Esophagus squamous epithelium (tissue), 4 donors: ENCODE data around the gene CCDC70.

Experiments used
- CTCF ChIP-seq, 6 experiments: fragments of 450-650 bp in 4 of 6; fragments of 200-600 bp in 2 of 6; sonication (generic) in 2 of 6; IDR thresholded peaks; one replicate each; pipeline ENCODE4 v1.5.1; 2016 to 2019; ENCODE audit warnings: antibody characterized with exemption in 6 of 6, mild to moderate bottlenecking in 4 of 6, moderate library complexity in 4 of 6
- POLR2A ChIP-seq, 4 donors: fragments of 450-650 bp; IDR thresholded peaks; one replicate each; pipeline ENCODE4 v1.6.1; 2017; ENCODE audit warnings: antibody characterized with exemption in 4 of 4, mild to moderate bottlenecking in 4 of 4, moderate library complexity in 3 of 4

DNA sequence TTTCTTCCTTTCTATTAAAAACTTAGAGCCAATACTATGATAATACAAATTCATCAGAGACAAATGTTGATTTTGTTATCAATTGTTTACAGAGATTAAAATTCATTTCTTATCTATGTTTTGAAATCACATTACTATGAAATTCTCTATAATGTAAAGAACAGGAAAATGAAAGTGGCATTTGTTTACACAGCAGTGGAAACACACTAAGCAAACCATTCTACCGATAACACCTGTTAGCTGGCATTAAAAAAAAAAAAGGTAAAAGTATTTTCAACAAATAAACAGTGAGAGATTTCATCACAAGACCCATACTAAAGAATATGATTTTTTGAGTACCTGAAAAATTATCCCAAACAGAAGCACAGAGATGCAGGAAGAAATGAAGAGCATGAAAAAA, 4.8 kb upstream of the CCDC70 start:
- no peak for TF ChIP-seq CTCF (IDR thresholded peaks at IDR 0.05)
- TF ChIP-seq POLR2A (IDR thresholded peaks at IDR 0.05): no peak
